Glomerular visceral epithelial cell (primary cell): ENCODE results near the gene BASP1.
"Not testable (repeated sequence)": the region's sequence is repeated elsewhere in the genome, so short reads cannot be mapped to it uniquely, and the experiment has no call there.

Experiments
- DNase-seq: peaks from one replicate; pipeline ENCODE4 v3.0.0-alpha.2; 2016; ENCODE audit errors: extremely low spot score

The BASP1 gene

GRCh38 chr5:17319095-17319494, 101.7 kb downstream of the BASP1 start:
- DNase-seq: not testable (repeated sequence)

- no peak for DNase-seq
Measured at GRCh38 chr5:17325770-17326599, 108.6 kb downstream of the BASP1 start.
